Keratinocyte (primary cell): ENCODE results near the gene ABCG1. TPM values are rescaled to one million over a fixed set of nuclear protein-coding genes. Genes with fewer than 3 reads are reported as not detected.

ENCODE experiments used
- DNase-seq: peaks from one replicate; pipeline ENCODE4 v3.0.0-alpha.2; 2011; ENCODE audit warnings: low read depth, missing footprints, low spot score
- FAIRE-seq: peaks from 2 replicates; lab custom pipeline; 2011; peaks lifted over from hg19 to GRCh38; lab: Jason Lieb, UNC
- H2AFZ ChIP-seq: 2 replicates; pipeline ENCODE4 v1.6.0; 2012; ENCODE audit warnings: low read length, control low read depth, inconsistent platforms; ENCODE audit not compliant: control insufficient read depth
- H3K27ac ChIP-seq: 2 replicates; pipeline ENCODE4 v1.5.1; 2011; ENCODE audit warnings: low read length; ENCODE audit not compliant: control insufficient read depth, insufficient read depth
- H3K27me3 ChIP-seq: 3 replicates; pipeline ENCODE4 v1.6.0; 2011; ENCODE audit warnings: low read length; ENCODE audit not compliant: control insufficient read depth, insufficient read depth; ENCODE audit errors: extremely low read depth
- H3K36me3 ChIP-seq, 2 experiments: 2 replicates in 1 of 2; 3 replicates in 1 of 2; pipeline ENCODE4 v1.5.1; 2011; ENCODE audit warnings: low read length in 2 of 2, mild to moderate bottlenecking in 1 of 2; ENCODE audit not compliant: control insufficient read depth in 2 of 2, insufficient read depth in 2 of 2; ENCODE audit errors: extremely low read depth in 1 of 2
- H3K4me1 ChIP-seq: 3 replicates; pipeline ENCODE4 v1.5.1; 2011; ENCODE audit warnings: low read length; ENCODE audit not compliant: control insufficient read depth, insufficient read depth; ENCODE audit errors: extremely low read depth
- H3K4me2 ChIP-seq: 3 replicates; pipeline ENCODE4 v1.6.0; 2011; ENCODE audit warnings: low read depth, low read length; ENCODE audit not compliant: control insufficient read depth, insufficient read depth; ENCODE audit errors: extremely low read depth
- H3K4me3 ChIP-seq, 3 experiments: fragments of 200-600 bp in 1 of 3; sonication (generic) in 1 of 3; 2 replicates in 2 of 3; 3 replicates in 1 of 3; pipeline ENCODE4 v1.5.1; 2011 to 2016; ENCODE audit warnings: low read length in 3 of 3, mild to moderate bottlenecking in 3 of 3, control low read depth in 2 of 3, inconsistent platforms in 1 of 3, low read depth in 1 of 3, mixed read lengths in 1 of 3, mixed run types in 1 of 3, moderate library complexity in 1 of 3; ENCODE audit not compliant: control insufficient read depth in 2 of 3, insufficient read depth in 2 of 3; ENCODE audit errors: extremely low read depth in 1 of 3
- H3K79me2 ChIP-seq: 2 replicates; pipeline ENCODE4 v1.6.0; 2012; ENCODE audit warnings: low read length; ENCODE audit not compliant: control insufficient read depth, insufficient read depth
- H3K9ac ChIP-seq: 3 replicates; pipeline ENCODE4 v1.6.0; 2011; ENCODE audit warnings: low read length; ENCODE audit not compliant: control insufficient read depth, insufficient read depth; ENCODE audit errors: extremely low read depth
- H3K9me1 ChIP-seq: 3 replicates; pipeline ENCODE4 v1.6.0; 2011; ENCODE audit warnings: low read length; ENCODE audit not compliant: control insufficient read depth, insufficient read depth; ENCODE audit errors: extremely low read depth
- H3K9me3 ChIP-seq: 2 replicates; pipeline ENCODE4 v1.5.1; 2012; ENCODE audit warnings: low read depth, low read length; ENCODE audit not compliant: control insufficient read depth
- H4K20me1 ChIP-seq: 3 replicates; pipeline ENCODE4 v1.6.0; 2011; ENCODE audit warnings: low read length; ENCODE audit not compliant: control insufficient read depth, insufficient read depth; ENCODE audit errors: extremely low read depth
- EZH2 ChIP-seq: IDR thresholded peaks from one replicate; pipeline ENCODE4 v1.6.1; 2012; ENCODE audit warnings: inconsistent platforms, mild to moderate bottlenecking, low read length, moderate library complexity
- dilution Hi-C: fragments of 300-500 bp; cut with MboI; formaldehyde crosslinking; loops from one replicate; pipeline ENCODE4 v1.7.0; 2020; ENCODE audit warnings: low sequenced_read_pairs; ENCODE audit not compliant: extremely low pct_ligation_motif_present
- polyA plus RNA-seq, 5 experiments: library from polyadenylated mRNA; depleted of rRNA in 3 of 5; stranded (reverse) in 3 of 5; stranded (forward) in 1 of 5; unstranded in 1 of 5; fragments of >200 nt; gene quantifications; 1 replicate in 1 of 5; 2 replicates in 3 of 5; 3 replicates in 1 of 5; pipeline versions ENCODE4 v1.2.1 to v1.2.3, GENCODE V29; 2011 to 2012; ENCODE audit warnings: missing spikeins in 2 of 5, low read depth in 1 of 5, low replicate concordance in 1 of 5
- TF ChIP-seq, protein P1 (sequence below), 3 experiments: IDR thresholded peaks in 1 of 3; conservative IDR thresholded peaks in 1 of 3; optimal IDR thresholded peaks in 1 of 3; 2 replicates in 2 of 3; 3 replicates in 1 of 3; pipeline versions ENCODE3 to v1.5.1; 2011; ENCODE audit warnings: low read length in 3 of 3, mild to moderate bottlenecking in 3 of 3, moderate library complexity in 2 of 3, control low read depth in 1 of 3, inconsistent platforms in 1 of 3; ENCODE audit not compliant: insufficient read depth in 2 of 3; ENCODE audit errors: extremely low read depth in 1 of 3

ABCG1 gene
- polyA plus RNA-seq, 1 donor (not counting 4 experiments of a cell fraction or from before 2014, with no cell fraction given): 3.3 TPM

DNA sequence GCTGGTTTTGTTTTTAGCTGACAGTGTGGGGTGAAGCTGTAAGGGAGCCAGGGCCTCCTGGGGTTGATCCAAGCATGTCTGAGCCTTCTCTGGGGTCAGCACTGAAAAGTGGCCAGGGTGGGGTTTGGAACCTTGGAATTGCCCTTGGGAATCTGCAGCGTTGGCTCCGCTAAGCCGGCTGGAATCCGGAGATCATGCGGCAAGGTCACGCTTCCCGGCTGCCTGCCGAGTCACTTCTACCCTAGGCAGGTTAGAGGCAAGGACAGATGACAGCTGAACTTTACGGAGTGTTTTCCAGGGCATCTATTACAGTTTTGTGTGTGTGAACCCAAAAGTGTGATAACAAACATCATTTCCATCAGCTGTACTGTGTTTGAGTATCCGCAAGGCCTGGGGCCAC, 17.1 kb downstream of the ABCG1 start:
- no peak overlapping the region for H2AFZ ChIP-seq
- dilution Hi-C loops: no loop called here
- no peaks in the 10 kb centered on the region for H3K36me3 ChIP-seq
- no peaks in the 10 kb centered on the region for H3K79me2 ChIP-seq
- no peak for DNase-seq
- H3K9me1 ChIP-seq: no peaks in the 10 kb centered on the region
- peaks cover 31% of the 10 kb centered on the region for H3K4me1 ChIP-seq
- H3K27ac ChIP-seq: no peak overlapping the region
- H4K20me1 ChIP-seq: no peaks in the 10 kb centered on the region
- peaks cover 4% of the 10 kb centered on the region for H3K27me3 ChIP-seq
- no peak overlapping the region for H3K9ac ChIP-seq
- no peaks in the 10 kb centered on the region for H3K9me3 ChIP-seq
- no peak for FAIRE-seq
- TF ChIP-seq, protein P1, sequence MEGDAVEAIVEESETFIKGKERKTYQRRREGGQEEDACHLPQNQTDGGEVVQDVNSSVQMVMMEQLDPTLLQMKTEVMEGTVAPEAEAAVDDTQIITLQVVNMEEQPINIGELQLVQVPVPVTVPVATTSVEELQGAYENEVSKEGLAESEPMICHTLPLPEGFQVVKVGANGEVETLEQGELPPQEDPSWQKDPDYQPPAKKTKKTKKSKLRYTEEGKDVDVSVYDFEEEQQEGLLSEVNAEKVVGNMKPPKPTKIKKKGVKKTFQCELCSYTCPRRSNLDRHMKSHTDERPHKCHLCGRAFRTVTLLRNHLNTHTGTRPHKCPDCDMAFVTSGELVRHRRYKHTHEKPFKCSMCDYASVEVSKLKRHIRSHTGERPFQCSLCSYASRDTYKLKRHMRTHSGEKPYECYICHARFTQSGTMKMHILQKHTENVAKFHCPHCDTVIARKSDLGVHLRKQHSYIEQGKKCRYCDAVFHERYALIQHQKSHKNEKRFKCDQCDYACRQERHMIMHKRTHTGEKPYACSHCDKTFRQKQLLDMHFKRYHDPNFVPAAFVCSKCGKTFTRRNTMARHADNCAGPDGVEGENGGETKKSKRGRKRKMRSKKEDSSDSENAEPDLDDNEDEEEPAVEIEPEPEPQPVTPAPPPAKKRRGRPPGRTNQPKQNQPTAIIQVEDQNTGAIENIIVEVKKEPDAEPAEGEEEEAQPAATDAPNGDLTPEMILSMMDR (optimal IDR thresholded peaks at IDR 0.05 in 1 of 3, IDR thresholded peaks at IDR 0.05 in 1 of 3, conservative IDR thresholded peaks at IDR 0.05 in 1 of 3; ENCODE audit: extremely low read depth in 1 of 3, insufficient read depth in 2 of 3, low read length in 3 of 3): no peak
- no peak for TF ChIP-seq EZH2
- H3K4me2 ChIP-seq: no peak overlapping the region
- H3K4me3 ChIP-seq: no peak overlapping the region

DNA sequence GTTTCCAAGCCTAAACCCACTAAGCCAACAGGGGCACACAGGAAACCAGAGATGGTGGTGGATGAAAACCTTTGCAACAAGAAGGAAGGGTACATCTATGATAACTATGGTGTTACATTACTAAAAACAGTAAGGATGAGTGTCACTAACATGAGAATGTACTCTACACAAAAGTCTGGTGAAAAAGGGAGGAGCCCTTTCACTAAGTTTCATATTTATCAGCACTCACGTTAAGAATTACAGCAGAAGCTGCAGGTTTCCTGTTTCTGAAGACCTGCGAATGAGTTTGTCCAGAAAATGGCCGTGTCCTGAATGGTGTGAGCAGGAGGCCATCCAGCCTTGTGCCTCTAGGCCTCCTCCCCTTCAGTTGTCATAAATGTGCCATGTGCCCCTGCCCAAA, 17.8 kb downstream of the ABCG1 start:
- no peak for DNase-seq
- peaks cover 4% of the 10 kb centered on the region for H3K27me3 ChIP-seq
- no peaks in the 10 kb centered on the region for H3K36me3 ChIP-seq
- H3K9ac ChIP-seq: no peak overlapping the region
- H2AFZ ChIP-seq: no peak overlapping the region
- no peaks in the 10 kb centered on the region for H3K79me2 ChIP-seq
- TF ChIP-seq, protein P1 (optimal IDR thresholded peaks at IDR 0.05 in 1 of 3, IDR thresholded peaks at IDR 0.05 in 1 of 3, conservative IDR thresholded peaks at IDR 0.05 in 1 of 3; ENCODE audit: extremely low read depth in 1 of 3, insufficient read depth in 2 of 3, low read length in 3 of 3): no peak
- TF ChIP-seq EZH2: no peak
- no peak overlapping the region for H3K27ac ChIP-seq
- no peak for FAIRE-seq
- H3K9me1 ChIP-seq: no peaks in the 10 kb centered on the region
- H4K20me1 ChIP-seq: no peaks in the 10 kb centered on the region
- H3K4me2 ChIP-seq: no peak overlapping the region
- H3K4me1 ChIP-seq: peaks cover 25% of the 10 kb centered on the region
- no peaks in the 10 kb centered on the region for H3K9me3 ChIP-seq
- H3K4me3 ChIP-seq: no peak overlapping the region
- dilution Hi-C loops: no loop called here
